ENCODE measurements around the gene SLC4A7. TPM values are rescaled to one million over a fixed set of nuclear protein-coding genes. Genes with fewer than 3 reads are reported as not detected.

Gene SLC4A7
- total and polyA plus RNA-seq, 10 of the 15 experiments (the other 5 are each of a cell fraction or from before 2014, with no cell fraction given), result 4.4 to 41.4 (median 18.3) TPM

DNA sequence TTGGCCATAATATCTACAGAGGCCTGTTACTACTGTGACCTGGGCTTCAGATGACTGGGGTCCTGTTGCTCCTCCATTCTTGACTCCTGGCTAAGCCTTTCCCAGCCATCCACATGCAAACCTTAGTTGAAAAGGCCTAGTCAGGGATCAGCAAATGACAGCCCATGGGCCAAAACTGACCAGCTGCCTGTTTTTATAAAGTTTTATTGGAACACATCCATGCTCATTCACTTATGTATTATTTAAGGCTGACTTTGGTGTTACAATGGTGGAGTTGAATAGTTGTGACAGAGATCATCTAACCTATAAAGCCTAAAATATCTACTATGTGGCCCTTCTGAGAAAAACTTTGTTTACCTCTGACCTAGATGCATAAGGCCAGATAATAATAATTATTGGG is 16.8 kb upstream of the SLC4A7 start (continued):
- no peak for TF ChIP-seq SMC3 (IDR thresholded peaks at IDR 0.05; ENCODE audit: borderline replicate concordance, low read length)

- CTCF ChIA-PET, result interaction anchor here (0.9 kb wide), 1 partner anchor 23 kb away, joined by 4 read pairs; no protein-coding TSS in a partner anchor
- RAD21 ChIA-PET (ENCODE audit: unreplicated experiment), result interaction anchor here (0.6 kb wide), 1 partner anchor 107 kb away, joined by 3 read pairs; no protein-coding TSS in a partner anchor
- Histone ChIP-seq H3K27me3 (replicated peaks in 1 of 2; ENCODE audit: control insufficient read depth in 2 of 2, insufficient read depth in 2 of 2, low read length in 1 of 2) (no peaks in the 10 kb centered on the region), H3K9me3 (replicated peaks; ENCODE audit: control insufficient read depth, insufficient read depth, low read length) (no peaks in the 10 kb centered on the region), H4K20me1 (ENCODE audit: control insufficient read depth, insufficient read depth) (no peaks in the 10 kb centered on the region), H3K27ac (ENCODE audit: control insufficient read depth, insufficient read depth) (no peak overlapping the region), H3K4me1 (ENCODE audit: control insufficient read depth, insufficient read depth, low read length) (peaks cover 4% of the 10 kb centered on the region; the same call in 1 of the 2 replicates), H2AFZ (ENCODE audit: control insufficient read depth, low read depth, low read length) (no peak overlapping the region), H3K36me3 (ENCODE audit: control insufficient read depth in 2 of 2, insufficient read depth in 2 of 2, low read length in 1 of 2) (no peaks in the 10 kb centered on the region), H3K4me2 (ENCODE audit: control insufficient read depth, insufficient read depth) (no peak overlapping the region), H3K4me3 (no peak overlapping the region), H3K9ac (ENCODE audit: control insufficient read depth, insufficient read depth, low read length) (no peak overlapping the region), H3K79me2 (ENCODE audit: control insufficient read depth, insufficient read depth, low read length) (no peaks in the 10 kb centered on the region)
- intact Hi-C loops (cut with micrococcal nuclease; ENCODE audit: unreplicated experiment), result no loop called here
- no TSS peak for BruUV-seq (replicated peaks)
- POLR2A ChIA-PET, result interaction anchor here (0.5 to 0.7 kb wide), 3 partner anchors 49 to 153 kb away, joined by 3 to 5 read pairs (median 4); no protein-coding TSS in a partner anchor
- DNase-seq (ENCODE audit: low read depth, low spot score) (no peak), FAIRE-seq (no peak), ATAC-seq (no peak)
- SMC1A ChIA-PET (ENCODE audit: uncharacterized antibody, unreplicated experiment), result no interaction called here
- TF ChIP-seq STAT1 (conservative IDR thresholded peaks at IDR 0.05) (no peak), YBX1 (IDR thresholded peaks at IDR 0.05) (no peak), NKRF (conservative IDR thresholded peaks at IDR 0.05) (no peak), PBX3 (IDR thresholded peaks at IDR 0.05; ENCODE audit: insufficient replicate concordance, low read depth, low read length) (no peak), NFXL1 (IDR thresholded peaks at IDR 0.05; ENCODE audit: borderline replicate concordance) (no peak), GABPA (IDR thresholded peaks at IDR 0.05; ENCODE audit: low read depth) (no peak), REST (IDR thresholded peaks at IDR 0.05; ENCODE audit: low read depth, low read length) (no peak), RB1 (IDR thresholded peaks at IDR 0.05; ENCODE audit: borderline replicate concordance) (no peak), NR2C2 (IDR thresholded peaks at IDR 0.05; ENCODE audit: borderline replicate concordance, control insufficient read depth, insufficient read length, low read depth) (no peak), SIN3A (IDR thresholded peaks at IDR 0.05; ENCODE audit: low read depth, low read length) (no peak), ATF3 (IDR thresholded peaks at IDR 0.05; ENCODE audit: borderline replicate concordance, extremely low read depth, low read depth, low read length) (no peak), NFYB (IDR thresholded peaks at IDR 0.05; ENCODE audit: insufficient read depth, low read depth, low read length) (no peak)
- TF ChIP-seq, protein P1, sequence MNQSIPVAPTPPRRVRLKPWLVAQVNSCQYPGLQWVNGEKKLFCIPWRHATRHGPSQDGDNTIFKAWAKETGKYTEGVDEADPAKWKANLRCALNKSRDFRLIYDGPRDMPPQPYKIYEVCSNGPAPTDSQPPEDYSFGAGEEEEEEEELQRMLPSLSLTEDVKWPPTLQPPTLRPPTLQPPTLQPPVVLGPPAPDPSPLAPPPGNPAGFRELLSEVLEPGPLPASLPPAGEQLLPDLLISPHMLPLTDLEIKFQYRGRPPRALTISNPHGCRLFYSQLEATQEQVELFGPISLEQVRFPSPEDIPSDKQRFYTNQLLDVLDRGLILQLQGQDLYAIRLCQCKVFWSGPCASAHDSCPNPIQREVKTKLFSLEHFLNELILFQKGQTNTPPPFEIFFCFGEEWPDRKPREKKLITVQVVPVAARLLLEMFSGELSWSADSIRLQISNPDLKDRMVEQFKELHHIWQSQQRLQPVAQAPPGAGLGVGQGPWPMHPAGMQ (IDR thresholded peaks at IDR 0.05; ENCODE audit: borderline replicate concordance), result no peak
- WGBS (ENCODE audit: insufficient coverage, insufficient replicate concordance, low lambda C conversion rate, missing lambda C conversion rate), result 100% methylated on average over 1 of the region's 1 CpG
- in situ Hi-C loops (cut with MboI), result no loop called here
Measured at GRCh38 chr3:27500035-27500434, 15.9 kb upstream of the SLC4A7 start.

Data from GM12878 (cell line).